Measurements from ENCODE around the gene TUSC7.

- TF ChIP-seq CTCF (conservative IDR thresholded peaks at IDR 0.05 in 1 of 2, IDR thresholded peaks at IDR 0.05 in 1 of 2; ENCODE audit: extremely low read depth in 1 of 2, insufficient read depth in 1 of 2, low read depth in 1 of 2, low read length in 2 of 2) (no peak), EZH2 (IDR thresholded peaks at IDR 0.05; ENCODE audit: borderline replicate concordance, low read length) (no peak)
These were observed 47.7 kb downstream of the TUSC7 start for GRCh38 chr3:116757315-116757714.
